CD1c-positive myeloid dendritic cell (primary cell): ENCODE data around the gene ADGRB3.
"Not testable (repeated sequence)": the region's sequence is repeated elsewhere in the genome, so short reads cannot be mapped to it uniquely, and the experiment has no call there.

Experiments used
- DNase-seq: peaks from one replicate; pipeline ENCODE4 v3.0.0-alpha.2; 2016; ENCODE audit errors: extremely low spot score

Gene ADGRB3

DNA sequence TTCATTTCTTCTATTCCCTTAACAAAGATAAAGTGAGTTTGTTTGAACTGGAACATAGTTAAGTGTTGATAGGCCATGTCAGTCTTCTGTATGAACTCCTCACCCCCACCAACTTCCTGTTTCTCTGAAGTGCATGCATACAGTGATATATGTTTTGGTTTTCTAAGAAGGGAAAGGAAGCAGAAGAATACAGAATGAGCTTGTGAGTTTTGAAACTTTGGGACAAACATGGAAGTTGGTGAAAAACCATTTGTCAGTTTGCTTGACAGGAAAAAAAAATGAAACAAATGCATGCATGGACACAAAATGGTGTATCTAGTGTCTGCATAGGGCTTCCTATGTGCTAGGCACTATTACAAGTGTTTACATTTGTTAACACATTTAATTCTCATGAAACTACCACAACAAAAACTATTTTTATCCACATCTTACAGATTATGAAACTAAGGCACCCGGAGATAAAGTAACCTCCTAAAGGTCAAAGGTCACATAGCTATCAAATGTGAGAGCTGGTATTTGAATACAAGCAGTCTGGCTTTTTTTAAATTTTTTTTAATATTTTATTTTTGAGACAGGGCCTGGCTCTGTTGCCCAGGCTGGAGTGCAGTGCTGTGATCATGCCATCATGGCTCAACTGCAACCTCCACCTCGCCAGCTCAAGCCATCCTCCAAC is 105.9 kb downstream of the ADGRB3 start:
- DNase-seq: peak; percentile 55

DNA sequence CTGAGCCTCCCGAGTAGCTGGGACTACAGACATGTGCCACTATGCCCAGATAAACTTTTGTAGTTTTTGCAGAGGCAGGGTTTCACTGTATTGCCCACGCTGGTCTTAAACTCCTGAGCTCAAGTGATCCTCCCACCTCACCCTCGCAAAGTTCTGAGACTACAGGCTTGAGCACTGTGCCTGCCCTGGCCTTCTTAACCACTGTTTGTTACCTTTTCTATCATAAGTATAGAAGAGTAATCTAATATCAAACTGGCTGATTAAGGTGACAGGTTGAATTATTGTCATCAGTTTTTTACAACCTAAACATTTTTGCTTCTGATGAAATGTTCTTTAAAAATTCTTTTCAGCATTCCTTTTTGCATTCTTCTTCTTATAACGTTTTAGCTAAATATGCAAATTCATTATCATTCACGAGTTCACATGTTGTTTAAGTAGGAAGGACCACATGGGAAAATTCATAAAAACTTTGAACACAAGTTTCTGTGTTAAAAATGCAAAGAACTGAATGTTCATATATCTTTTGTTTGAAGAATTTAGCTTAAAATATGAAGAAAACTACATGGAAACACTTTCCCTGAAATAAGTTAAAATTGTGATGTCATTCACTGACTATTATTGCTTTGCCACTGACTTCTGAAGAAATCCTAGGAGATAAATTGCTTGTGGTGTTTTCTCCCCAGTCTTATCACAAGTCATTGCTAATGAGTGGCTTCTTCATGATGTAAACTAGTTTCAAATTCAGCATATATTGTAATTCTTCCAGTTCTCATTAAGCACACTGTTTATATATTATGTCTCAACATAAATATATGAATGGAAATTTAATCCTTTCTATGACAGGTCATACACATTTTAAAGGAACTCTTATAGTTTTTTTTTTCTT is 106.7 kb downstream of the ADGRB3 start:
- no peak for DNase-seq

DNA sequence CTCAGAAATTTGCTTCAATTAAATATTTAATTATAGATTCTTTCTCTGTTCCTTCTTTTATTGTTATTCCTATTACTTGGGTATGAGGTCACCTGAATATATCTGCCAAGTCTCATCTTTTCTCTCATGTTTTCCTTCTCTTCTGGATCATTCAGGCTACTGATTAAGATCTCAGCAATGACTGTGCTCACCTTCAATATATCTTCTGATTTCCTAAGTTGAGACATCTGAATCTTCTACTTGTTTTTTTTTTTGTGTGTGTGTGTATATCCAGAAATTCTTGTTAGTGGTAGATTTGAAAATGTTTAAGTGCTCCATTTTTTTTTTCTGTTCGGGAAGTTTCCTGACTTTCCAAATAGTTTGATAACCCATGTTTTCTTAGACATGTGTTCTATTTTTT is 108.0 kb downstream of the ADGRB3 start:
- no peak for DNase-seq

DNA sequence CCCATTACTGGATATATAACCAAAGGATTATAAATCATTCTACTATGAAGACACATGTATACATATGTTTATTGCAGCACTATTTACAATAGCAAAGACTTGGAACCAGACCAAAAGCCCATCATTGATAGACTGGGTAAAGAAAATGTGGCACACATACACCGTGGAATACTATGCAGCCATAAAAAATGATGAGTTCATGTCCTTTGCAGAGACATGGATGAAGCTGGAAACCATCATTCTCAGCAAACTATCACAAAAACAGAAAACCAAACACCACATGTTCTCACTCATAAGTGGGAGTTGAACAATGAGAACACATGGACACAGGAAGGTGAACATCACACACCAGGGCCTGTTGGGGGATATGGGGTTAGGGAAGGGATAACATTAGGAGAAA is 109.3 kb downstream of the ADGRB3 start:
- not testable (repeated sequence) for DNase-seq

DNA sequence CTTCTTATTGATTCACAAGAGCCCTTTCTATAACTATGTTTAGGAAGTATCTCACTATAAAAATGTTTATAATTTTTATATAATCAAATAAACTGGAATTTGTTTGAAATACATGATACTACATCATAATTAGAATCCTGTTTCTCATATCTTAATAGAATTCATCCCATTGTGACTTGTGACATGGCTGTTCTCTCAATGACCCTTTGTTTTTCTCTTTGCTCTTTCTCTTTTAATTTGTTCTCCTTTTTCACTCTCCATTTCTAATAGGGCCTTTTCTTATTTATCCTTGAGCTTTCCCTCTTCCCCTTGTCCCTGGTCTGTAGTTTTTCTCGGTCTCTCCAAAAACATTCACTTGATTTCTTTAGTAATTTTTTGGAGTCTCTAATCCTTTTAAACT is 111.3 kb downstream of the ADGRB3 start:
- no peak for DNase-seq

DNA sequence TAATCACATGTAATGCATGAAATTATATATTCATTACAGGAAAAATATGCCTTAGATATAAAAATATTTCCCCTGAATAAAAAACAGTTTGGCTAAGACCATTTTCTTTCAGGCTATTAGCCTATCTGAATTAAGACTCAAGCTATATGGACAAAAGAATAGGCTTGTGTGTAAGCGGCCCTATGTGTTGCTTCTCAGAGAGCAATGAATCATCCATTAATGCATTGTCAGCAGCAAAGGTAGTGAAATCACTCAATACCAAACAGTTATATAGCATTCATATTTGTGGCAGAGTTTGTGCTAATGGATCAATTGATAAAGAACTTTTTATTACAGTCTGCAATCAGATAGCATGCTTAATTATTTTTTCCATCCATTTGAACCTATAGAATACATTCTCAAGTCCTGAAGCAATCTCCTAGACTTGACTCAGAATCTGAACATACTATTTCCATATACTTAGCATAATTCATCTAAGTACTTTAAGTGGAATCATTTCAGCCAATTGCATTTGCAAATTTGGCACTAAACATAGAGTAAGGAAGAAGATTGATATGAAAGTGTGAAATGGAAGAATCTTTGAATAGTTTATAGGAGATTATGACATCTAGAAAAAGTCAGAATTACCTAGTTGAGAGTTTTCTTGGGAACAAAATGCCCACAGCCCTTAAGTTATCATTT is 112.2 kb downstream of the ADGRB3 start:
- no peak for DNase-seq

DNA sequence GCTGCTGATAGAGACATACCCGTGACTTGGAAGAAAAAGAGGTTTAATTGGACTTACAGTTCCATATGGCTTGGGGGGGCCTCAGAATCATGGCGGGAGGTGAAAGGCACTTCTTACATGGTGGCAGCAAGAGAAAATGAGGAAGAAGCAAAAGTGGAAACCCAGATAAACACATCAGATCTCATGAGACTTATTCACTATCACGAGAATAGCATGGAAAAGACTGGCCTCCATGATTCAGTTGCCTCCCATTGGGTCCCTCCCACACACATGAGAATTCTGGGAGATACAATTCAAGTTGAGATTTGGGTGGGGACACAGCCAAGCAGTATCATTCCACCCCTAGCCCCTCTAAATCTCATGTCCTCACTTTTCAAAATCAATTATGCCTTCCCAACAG is 112.8 kb downstream of the ADGRB3 start:
- DNase-seq: not testable (repeated sequence)

DNA sequence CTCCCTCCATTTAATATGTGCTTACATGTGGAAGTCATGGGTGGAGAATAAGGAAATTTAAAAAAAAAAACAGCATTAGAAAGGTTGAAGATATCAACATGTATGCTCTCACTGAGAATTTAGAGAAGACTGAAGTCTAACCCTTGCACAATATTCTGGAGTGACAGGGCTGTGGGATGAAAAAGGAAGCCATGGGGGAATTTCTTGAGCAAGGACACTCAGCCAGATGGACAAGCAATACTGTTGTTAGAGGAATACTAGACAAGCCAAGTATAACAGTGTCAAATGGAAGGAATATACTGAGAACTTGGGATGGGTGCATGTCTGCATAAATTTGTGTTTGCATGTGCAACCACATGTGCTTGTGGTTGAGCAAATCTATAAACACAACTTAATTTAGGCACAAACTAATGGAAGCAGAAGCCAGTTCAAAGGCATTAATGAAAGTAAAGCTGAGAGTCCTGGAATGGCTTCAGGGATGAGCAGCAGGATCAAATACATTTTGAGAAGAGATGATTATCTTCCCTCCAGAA is 119.7 kb downstream of the ADGRB3 start:
- peak; percentile 26 for DNase-seq

DNA sequence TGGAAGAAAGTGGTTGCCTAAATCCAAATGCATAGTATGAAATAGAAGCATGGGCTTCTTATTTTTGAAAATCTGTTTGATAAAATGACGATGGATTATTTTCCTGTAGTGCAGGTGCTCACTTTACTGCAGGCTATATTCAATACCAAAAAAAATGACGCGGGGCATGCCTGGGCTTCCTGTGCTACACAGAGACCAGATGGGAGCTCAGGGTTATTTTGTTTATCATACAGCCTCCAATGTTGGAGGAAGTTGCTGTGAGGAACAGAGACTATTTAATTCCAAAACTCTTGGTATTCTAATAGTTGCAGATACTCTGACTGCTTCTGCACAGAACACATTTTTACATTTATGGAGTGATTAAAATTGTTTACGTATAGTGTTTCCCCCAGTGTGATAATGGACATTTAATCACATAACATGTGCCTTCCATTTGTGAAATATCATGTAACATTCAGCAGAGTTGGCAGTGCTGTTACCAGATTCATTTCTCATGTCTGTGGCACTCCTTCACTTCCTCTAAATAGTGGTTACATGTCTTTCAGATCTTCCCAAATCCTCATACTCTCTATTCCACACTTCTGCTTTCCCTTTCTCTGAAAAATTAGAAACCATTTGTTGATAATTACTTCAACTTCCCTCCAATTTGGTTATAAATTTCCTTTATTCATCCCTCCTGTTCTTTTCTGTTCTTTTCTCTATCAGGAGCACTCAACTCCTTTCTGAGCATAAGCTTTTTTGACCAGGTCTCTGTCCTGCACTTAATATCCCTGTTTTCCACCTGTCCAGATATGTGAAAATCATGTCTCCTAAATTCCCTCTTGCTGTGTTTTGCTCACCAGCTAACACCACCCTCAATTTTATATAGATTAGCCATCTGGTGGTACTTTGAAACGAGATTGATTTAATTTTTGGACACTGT is 121.6 kb downstream of the ADGRB3 start:
- peak; percentile 63 for DNase-seq

DNA sequence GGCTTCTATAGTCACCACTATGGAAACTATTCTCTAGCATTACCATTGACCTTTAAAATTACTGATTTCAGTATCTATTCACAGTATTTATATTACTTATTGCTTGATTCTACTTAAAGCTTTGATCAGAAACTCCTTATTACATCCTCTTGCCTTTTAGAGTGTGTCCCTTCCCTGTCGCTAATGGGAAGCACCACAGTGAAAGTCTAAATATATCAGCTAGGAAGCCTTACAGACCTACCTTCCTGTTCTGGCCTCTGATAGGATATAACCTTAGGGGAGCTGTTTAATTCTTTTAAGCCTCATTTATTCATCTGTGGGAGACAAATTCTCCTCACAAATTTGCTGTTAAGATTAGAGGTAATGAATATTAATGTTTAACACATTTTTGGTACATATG is 122.7 kb downstream of the ADGRB3 start:
- DNase-seq: no peak

DNA sequence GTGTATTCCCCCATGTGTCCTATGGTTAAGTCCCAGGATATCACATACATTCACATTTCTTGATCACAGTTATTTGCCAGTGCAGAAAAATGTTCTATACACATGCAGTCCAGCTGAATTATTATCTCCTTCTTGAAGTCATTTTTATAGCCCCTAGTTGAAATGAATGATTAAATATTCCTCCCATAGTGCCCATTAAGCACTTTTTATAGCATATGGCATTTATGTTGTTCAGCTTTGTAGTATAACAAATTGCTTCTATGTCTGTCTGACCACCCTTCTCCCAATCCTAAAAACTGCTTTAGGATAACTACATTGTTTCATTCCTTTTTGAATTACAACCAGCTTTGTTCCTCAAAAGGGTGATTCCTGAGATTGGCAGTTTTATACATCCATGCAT is 123.5 kb downstream of the ADGRB3 start:
- DNase-seq: no peak

DNA sequence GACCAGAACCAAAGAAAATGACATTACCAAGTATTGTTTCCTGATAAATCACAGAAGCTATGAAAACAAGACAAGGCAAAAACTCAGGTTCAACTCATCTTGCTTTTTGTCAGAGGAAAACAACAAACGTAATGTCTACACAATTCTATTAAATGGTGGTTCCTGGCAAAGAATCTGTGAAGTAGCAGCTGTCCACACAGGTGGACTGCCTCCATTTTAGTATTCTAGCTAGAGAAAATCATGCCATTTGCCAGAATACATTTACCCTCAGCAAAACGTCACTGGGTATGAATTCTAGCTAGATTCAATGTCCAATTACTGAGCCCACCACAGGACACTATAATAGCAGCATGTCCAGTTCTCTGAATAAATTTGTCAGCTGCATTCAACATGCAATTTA is 125.4 kb downstream of the ADGRB3 start:
- DNase-seq: no peak

DNA sequence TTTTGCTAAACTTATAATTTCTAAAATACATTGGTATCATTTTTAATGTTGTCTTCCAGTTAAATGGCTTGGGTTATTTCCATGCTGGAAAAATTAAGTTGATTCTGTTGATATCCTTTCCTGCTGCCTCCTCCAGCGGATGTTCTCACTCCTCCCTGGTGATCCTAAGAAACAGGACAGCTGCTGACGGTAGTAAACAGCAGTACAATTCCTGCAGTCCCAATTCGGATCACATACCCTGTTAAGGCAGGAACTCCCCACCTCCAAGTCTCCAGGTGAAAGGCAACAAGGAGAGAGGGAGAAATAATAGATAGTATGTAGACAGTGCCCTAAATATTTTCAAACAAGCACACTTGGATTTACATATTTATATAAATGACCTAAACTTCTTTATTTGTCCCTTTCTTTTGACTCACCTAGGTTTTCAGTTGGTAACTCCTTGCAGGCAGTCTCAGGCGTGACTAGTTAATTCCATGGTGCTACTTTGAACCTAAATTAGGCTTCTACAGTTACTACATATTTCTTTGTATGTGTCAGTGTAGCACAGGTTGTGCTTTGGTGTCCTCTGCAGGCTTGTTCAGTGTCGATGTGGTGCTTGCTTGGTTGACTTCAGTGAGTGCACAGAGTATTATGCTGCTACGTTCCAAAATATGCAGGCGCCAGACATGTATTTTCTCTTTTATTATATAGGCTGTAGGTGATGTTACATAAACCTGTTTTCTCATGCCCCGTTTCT is 126.0 kb downstream of the ADGRB3 start:
- no peak for DNase-seq

DNA sequence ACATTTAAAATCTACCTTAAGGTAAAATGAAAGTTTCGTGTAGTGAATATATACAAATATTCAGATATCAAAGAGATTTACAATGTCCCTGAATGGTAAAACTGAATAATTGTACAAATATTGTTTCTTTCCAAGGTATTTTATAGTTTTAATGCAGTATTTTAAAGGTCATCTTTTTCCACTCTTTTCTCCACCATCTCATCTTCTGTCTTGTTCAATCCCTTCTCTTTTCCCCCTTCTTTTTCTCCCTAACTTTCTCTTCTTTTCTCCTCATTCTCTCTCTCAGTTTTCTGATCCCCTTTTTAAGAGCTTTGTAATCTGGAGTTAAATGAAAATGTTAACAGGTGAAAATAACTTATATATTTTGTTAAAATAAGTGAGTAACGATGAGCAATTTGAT is 126.9 kb downstream of the ADGRB3 start:
- no peak for DNase-seq

DNA sequence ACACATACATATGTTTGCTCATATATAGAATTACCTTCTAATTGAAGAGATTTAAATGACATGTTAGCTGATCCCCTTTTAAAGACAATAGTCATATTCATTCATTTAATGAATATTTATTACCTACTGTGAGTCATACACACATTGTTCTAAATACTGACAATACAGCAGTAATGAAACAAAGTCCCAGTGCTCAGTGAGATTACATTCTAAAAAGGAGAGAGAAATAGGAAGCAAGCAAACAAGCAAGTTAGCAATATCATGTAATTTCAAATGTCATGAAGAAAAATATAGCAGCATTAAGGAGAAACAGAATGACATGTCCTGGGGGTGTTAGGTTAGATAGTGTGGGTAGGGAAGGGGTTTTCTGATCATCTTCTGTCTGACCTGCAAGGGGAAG is 136.3 kb downstream of the ADGRB3 start:
- DNase-seq: no peak

DNA sequence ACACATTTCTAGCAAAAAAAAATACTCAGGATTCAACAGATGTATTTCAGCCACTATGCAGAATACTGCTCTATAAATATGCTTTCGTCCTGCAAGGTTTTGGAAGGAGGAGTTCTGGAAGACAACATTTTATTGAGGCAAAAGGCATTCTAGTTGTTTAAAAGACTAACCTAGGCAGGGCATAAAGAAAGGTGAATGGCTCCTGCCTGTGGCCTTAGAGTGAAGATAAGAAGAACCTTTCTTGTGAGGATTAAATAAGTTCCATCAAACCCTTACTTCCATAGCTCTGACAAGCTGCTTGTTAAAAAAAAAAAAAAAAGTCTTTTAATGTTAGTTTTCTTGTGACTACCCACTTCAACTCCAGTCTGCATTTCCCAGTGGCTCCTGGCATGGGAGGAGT is 139.8 kb downstream of the ADGRB3 start:
- DNase-seq: no peak

DNA sequence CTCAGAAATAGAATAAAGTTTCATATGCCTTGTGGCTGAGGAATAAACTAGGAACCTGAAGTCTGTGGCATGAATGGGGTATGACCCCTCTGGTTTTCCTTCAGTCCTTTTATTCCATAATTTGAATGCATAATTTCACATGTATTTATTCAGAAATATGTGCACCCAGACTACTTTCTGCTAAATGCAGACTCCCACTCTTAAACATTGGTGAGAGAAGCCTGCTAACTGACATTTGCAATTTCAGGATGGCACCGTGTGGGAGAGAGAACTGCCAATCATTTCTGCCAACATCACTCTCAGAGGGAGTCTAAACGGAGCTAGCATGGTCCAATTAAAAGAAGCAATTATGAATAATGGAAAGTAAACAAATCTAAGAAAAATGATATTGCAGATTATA is 141.3 kb downstream of the ADGRB3 start:
- no peak for DNase-seq

DNA sequence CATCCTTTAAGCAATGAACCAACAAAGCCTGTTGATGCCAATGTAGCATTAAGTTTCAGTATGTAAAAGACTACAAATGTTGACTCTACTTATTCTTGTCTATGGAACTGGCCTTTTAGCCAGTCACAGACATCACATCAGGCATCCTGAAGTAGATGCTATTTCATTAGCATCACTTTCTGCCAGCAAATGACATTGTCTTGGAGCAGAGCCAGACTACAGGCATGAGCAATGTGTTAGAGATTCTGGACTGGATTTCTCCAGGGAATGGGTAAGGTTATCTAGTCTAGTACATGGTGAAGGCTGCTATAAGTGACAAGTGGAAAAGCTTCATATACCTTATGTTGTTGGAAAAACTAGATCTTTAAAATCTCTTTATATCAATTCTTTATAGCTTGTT is 142.9 kb downstream of the ADGRB3 start:
- DNase-seq: no peak

DNA sequence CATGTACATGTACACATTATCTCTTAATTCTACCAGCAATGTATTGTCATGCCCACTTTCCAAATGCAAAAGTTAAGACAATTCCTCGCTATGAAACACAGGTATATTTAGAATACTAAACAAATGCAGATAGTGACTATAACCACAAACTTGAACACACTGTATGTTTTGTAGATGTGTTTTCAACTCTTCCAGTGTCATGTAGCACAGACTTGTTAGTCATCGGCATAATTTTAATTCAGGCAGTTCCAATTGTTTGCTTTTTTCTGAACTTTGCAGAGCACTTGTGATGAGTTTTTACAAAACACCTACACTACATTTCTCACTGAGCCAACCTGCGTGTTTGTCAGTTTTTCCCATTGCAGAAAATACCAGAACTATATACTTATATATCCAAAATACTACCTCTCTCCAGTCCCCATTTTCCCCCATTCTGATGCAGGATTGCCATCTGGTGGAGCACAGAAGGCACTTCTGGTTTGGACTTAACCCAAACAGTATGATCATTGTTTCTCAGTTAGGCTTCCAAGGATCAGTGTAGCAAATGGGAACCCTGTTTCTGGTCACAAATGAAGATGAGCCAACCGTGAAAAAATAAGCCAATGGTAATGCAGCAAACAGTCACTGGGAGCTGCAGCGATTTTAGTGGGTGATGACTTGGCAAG is 143.4 kb downstream of the ADGRB3 start:
- DNase-seq: peak; percentile 65

DNA sequence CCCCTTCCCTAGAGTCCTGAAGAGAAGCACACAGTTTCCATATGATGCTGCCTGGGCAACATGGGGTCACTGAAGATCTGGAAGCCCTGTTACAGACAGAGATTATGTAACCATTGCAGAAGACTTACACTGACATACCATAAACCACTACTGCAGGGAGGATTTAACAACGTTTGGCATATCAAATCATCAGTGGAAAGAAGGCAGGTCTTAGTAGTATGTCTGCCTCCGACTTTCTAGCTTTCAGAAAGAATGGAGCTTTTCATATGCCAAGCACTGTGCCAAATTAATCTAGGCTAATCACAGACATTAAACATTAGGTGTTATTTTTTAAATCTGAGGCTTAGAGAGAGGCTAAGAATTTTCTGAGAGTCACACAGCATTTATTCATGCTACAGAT is 144.3 kb downstream of the ADGRB3 start:
- DNase-seq: no peak
